ENCODE results near the gene USP49. TPM values are rescaled to one million over a fixed set of nuclear protein-coding genes. Genes with fewer than 3 reads are reported as not detected.

The USP49 gene
- total RNA-seq, 1 donor from 2014 or later: 4.8 TPM

- intact Hi-C loops (cut with micrococcal nuclease): no loop called here
- H3K27ac Mint-ChIP-seq: no peak overlapping the region
- no peaks in the 10 kb centered on the region for H3K4me1 Mint-ChIP-seq (ENCODE audit: low read depth)
- H3K27me3 Mint-ChIP-seq (ENCODE audit: insufficient read depth): peaks cover 6% of the 10 kb centered on the region
- no peaks in the 10 kb centered on the region for H3K9me3 Mint-ChIP-seq
- no peaks in the 10 kb centered on the region for H3K36me3 Mint-ChIP-seq (ENCODE audit: low read depth)
- no peak for DNase-seq (ENCODE audit: low spot score)
- H3K4me3 Mint-ChIP-seq: no peak overlapping the region
These were observed 54.8 kb downstream of the USP49 start for GRCh38 chr6:41840326-41840725.

GRCh38 chr6:41836660-41837052, 58.5 kb downstream of the USP49 start:
- H3K9me3 Mint-ChIP-seq: no peaks in the 10 kb centered on the region
- no peaks in the 10 kb centered on the region for H3K4me1 Mint-ChIP-seq (ENCODE audit: low read depth)
- H3K36me3 Mint-ChIP-seq (ENCODE audit: low read depth): no peaks in the 10 kb centered on the region
- intact Hi-C loops (cut with micrococcal nuclease): no loop called here
- H3K27me3 Mint-ChIP-seq (ENCODE audit: insufficient read depth): peaks cover 6% of the 10 kb centered on the region
- H3K4me3 Mint-ChIP-seq: no peak overlapping the region
- DNase-seq (ENCODE audit: low spot score): no peak
- no peak overlapping the region for H3K27ac Mint-ChIP-seq

DNA sequence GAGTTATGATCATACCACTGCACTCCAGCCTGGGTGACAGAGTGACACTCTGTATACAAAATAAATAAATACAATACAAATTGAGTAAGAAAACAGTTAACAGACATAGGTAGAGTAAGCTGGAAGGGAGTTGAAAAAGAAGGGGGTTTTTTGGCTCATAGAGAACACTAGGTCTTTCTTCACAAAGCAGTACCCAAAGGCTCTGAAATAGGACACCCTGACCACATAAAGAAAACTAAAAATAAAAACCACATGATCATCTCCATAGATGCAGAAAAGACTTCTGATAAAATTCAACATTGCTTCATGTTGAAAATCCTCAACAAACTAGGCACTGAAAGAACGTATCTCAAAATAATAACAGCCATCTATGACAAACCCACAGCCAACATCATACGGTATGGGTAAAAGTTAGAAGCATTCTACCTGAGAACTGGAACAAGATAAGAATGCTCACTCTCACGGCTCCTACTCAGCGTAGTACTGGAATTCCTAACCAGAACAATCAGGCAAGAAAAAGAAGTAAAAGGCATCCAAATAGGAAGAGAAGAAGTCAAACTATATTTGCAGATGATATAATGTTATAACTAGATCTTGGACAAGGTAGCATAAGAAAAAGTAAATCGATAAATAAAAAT, 59.0 kb downstream of the USP49 start:
- Mint-ChIP-seq H3K27ac (no peak overlapping the region), H3K4me1 (ENCODE audit: low read depth) (no peaks in the 10 kb centered on the region), H3K27me3 (ENCODE audit: insufficient read depth) (peaks cover 6% of the 10 kb centered on the region), H3K4me3 (no peak overlapping the region), H3K36me3 (ENCODE audit: low read depth) (no peaks in the 10 kb centered on the region), H3K9me3 (no peaks in the 10 kb centered on the region)
- intact Hi-C loops (cut with micrococcal nuclease): no loop called here
- DNase-seq (ENCODE audit: low spot score): no peak

DNA sequence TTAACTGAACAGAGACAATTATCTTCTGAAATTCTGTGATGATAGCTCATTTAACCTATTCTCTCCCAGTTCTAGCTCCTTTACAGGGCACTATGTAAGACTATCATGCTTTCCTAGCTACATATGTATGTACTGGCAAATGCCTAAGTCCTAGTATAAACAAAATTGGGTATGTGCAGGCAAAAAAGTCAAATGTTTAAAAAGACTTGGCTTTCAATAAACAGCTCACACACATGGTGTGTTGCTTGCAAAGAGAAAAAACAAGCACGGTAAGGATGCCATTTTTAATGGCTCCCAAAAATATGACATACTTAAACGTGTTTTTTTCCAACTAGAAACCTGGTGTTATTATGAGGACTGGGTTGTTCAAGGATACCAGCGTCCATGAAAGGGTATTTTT, 62.9 kb downstream of the USP49 start:
- Mint-ChIP-seq H3K36me3 (ENCODE audit: low read depth) (no peaks in the 10 kb centered on the region), H3K4me1 (ENCODE audit: low read depth) (no peaks in the 10 kb centered on the region)

GRCh38 chr6:41826343-41827022, 68.7 kb downstream of the USP49 start:
- Mint-ChIP-seq H3K36me3 (ENCODE audit: low read depth) (no peaks in the 10 kb centered on the region), H3K9me3 (no peaks in the 10 kb centered on the region), H3K27me3 (ENCODE audit: insufficient read depth) (no peaks in the 10 kb centered on the region), H3K4me1 (ENCODE audit: low read depth) (no peaks in the 10 kb centered on the region), H3K4me3 (no peak overlapping the region), H3K27ac (no peak overlapping the region)
- intact Hi-C loops (cut with micrococcal nuclease): no loop called here
- DNase-seq (ENCODE audit: low spot score): no peak

More for the DNA sequence above, 62.9 kb downstream of the USP49 start:
- no peak overlapping the region for H3K27ac Mint-ChIP-seq
- no peak overlapping the region for H3K4me3 Mint-ChIP-seq
- no peaks in the 10 kb centered on the region for H3K9me3 Mint-ChIP-seq
- no peak for DNase-seq (ENCODE audit: low spot score)
- intact Hi-C loops (cut with micrococcal nuclease): no loop called here
- peaks cover 4% of the 10 kb centered on the region for H3K27me3 Mint-ChIP-seq (ENCODE audit: insufficient read depth)

- H3K27ac Mint-ChIP-seq: no peak overlapping the region
- DNase-seq (ENCODE audit: low spot score): no peak
- intact Hi-C loops (cut with micrococcal nuclease): no loop called here
- no peaks in the 10 kb centered on the region for H3K36me3 Mint-ChIP-seq (ENCODE audit: low read depth)
- H3K4me1 Mint-ChIP-seq (ENCODE audit: low read depth): no peaks in the 10 kb centered on the region
- no peaks in the 10 kb centered on the region for H3K27me3 Mint-ChIP-seq (ENCODE audit: insufficient read depth)
- H3K4me3 Mint-ChIP-seq: no peak overlapping the region
- no peaks in the 10 kb centered on the region for H3K9me3 Mint-ChIP-seq
These were observed 70.3 kb downstream of the USP49 start for GRCh38 chr6:41824571-41825569.

- no peaks in the 10 kb centered on the region for H3K9me3 Mint-ChIP-seq
- no peak overlapping the region for H3K27ac Mint-ChIP-seq
- H3K27me3 Mint-ChIP-seq (ENCODE audit: insufficient read depth): no peaks in the 10 kb centered on the region
- H3K36me3 Mint-ChIP-seq (ENCODE audit: low read depth): no peaks in the 10 kb centered on the region
- intact Hi-C loops (cut with micrococcal nuclease): no loop called here
- H3K4me1 Mint-ChIP-seq (ENCODE audit: low read depth): no peaks in the 10 kb centered on the region
- H3K4me3 Mint-ChIP-seq: no peak overlapping the region
- DNase-seq (ENCODE audit: low spot score): no peak
These were observed 72.0 kb downstream of the USP49 start for GRCh38 chr6:41823178-41823577.

DNA sequence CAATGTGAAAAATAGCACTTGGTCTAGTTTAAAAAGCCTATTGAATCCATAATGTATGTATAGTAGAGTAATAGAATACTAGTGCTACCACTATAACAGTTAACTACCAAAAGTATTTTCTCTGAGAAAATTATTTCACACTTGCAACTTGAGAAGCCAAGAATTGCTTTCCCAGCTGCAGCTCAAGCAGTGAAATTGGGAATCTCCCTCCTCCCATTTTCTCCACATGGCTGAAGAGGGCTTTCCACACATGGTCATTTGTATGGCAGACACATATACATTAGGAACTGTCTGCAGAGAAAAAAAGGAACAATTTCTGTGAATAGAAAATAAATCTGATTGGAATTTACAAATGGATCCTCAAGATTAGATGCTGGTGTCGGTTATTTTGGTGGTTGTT, 73.2 kb downstream of the USP49 start:
- intact Hi-C loops (cut with micrococcal nuclease): no loop called here
- DNase-seq (ENCODE audit: low spot score): no peak
- Mint-ChIP-seq H3K27ac (no peak overlapping the region), H3K27me3 (ENCODE audit: insufficient read depth) (no peaks in the 10 kb centered on the region), H3K36me3 (ENCODE audit: low read depth) (no peaks in the 10 kb centered on the region), H3K4me3 (no peak overlapping the region), H3K9me3 (no peaks in the 10 kb centered on the region), H3K4me1 (ENCODE audit: low read depth) (no peaks in the 10 kb centered on the region)

DNA sequence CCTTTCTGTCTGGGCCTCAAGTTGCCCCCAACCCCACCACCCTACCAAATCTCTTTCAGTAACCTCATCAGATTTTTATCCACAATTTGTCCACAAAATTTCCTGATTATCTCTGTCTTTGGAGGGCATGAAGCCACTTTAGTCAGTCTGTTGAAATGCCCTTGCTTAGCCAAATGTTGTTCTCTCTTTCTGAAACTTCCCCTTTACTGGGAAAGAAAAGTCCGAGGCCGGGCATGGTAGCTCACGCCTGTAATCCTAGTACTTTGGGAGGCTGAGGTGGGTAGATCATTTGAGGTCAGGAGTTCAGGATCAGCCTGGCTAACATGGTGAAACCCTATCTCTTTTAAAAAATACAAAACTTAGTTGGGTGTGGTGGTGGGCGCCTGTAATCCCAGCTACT, 73.9 kb downstream of the USP49 start:
- Mint-ChIP-seq H3K9me3 (no peaks in the 10 kb centered on the region), H3K4me3 (no peak overlapping the region), H3K36me3 (ENCODE audit: low read depth) (no peaks in the 10 kb centered on the region), H3K4me1 (ENCODE audit: low read depth) (no peaks in the 10 kb centered on the region), H3K27ac (no peak overlapping the region), H3K27me3 (ENCODE audit: insufficient read depth) (no peaks in the 10 kb centered on the region)
- intact Hi-C loops (cut with micrococcal nuclease): no loop called here
- no peak for DNase-seq (ENCODE audit: low spot score)

DNA sequence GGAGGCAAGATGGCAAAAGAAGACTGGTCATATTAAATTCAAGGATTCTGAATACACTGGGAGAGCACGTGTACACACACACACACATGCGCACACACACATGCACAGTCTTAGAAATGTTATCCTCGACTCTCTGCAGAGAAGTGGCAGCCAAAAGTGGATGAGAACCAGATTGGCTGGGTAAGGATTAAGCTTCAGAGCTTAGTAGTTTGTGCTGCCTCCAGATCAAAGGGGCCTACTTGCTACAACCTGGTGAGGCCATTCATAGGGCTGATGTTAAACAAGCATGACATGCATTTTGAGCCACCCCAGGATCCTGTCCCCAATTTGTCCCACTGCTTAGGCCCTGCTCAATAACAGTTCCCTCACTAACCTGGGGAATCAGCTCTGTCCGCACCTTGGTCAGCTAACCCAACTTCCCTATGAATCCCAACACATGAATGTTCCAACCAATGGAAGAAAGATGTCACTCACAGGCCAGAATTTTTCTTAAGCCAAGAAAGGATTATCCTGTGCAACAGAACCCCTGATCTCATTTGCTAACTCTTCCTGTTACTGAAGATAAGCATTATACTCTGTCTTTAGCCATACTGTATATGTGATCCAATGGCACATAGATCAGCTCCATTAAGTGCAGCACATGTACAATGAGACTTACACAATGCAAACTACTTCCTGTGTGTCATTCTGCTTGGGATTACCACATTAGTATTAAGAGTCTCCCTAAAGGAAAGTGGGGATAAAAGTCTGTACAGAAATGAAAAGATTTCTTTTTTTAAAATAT, 76.7 kb downstream of the USP49 start:
- Mint-ChIP-seq H3K4me3 (no peak overlapping the region), H3K4me1 (ENCODE audit: low read depth) (no peaks in the 10 kb centered on the region), H3K27me3 (ENCODE audit: insufficient read depth) (no peaks in the 10 kb centered on the region), H3K27ac (no peak overlapping the region), H3K36me3 (ENCODE audit: low read depth) (no peaks in the 10 kb centered on the region), H3K9me3 (no peaks in the 10 kb centered on the region)
- no peak for DNase-seq (ENCODE audit: low spot score)
- intact Hi-C loops (cut with micrococcal nuclease): no loop called here

DNA sequence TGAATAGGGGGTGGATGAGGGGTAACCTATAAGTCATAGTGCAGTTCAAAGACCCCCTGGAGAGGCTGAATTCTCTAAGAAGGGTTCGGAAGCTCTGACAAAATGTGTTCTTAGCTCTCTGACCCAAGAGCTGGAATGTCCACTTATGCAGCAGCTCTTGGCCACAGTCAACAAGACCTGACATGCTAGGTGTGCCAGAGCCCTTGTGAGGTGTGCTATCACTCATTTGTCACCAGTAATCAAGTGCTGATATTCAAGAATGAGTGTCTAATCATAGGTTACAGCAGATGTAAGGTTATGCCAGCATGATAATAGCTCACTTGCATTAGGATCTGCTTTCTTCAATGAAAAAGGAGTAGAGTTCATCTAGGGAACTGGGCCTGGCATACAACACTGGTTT, 79.6 kb downstream of the USP49 start:
- no peaks in the 10 kb centered on the region for H3K9me3 Mint-ChIP-seq
- H3K4me3 Mint-ChIP-seq: no peak overlapping the region
- H3K4me1 Mint-ChIP-seq (ENCODE audit: low read depth): no peaks in the 10 kb centered on the region
- no peaks in the 10 kb centered on the region for H3K27me3 Mint-ChIP-seq (ENCODE audit: insufficient read depth)
- DNase-seq (ENCODE audit: low spot score): no peak
- H3K36me3 Mint-ChIP-seq (ENCODE audit: low read depth): no peaks in the 10 kb centered on the region
- intact Hi-C loops (cut with micrococcal nuclease): no loop called here
- H3K27ac Mint-ChIP-seq: no peak overlapping the region

- no peaks in the 10 kb centered on the region for H3K27me3 Mint-ChIP-seq (ENCODE audit: insufficient read depth)
- H3K36me3 Mint-ChIP-seq (ENCODE audit: low read depth): no peaks in the 10 kb centered on the region
- no peaks in the 10 kb centered on the region for H3K4me1 Mint-ChIP-seq (ENCODE audit: low read depth)
- H3K9me3 Mint-ChIP-seq: no peaks in the 10 kb centered on the region
- no peak overlapping the region for H3K27ac Mint-ChIP-seq
- intact Hi-C loops (cut with micrococcal nuclease): no loop called here
- H3K4me3 Mint-ChIP-seq: no peak overlapping the region
- no peak for DNase-seq (ENCODE audit: low spot score)
These were observed 80.5 kb downstream of the USP49 start for GRCh38 chr6:41814629-41815028.
